Epithelial cell of esophagus (primary cell): ENCODE results near the gene FGD4.

Experiments used
- DNase-seq: peaks from one replicate; pipeline ENCODE4 v3.0.0; 2010; ENCODE audit warnings: low read depth
- H3K4me3 ChIP-seq: 2 replicates; pipeline ENCODE4 v1.5.1; 2011; ENCODE audit warnings: mild to moderate bottlenecking, low read length, control low read depth
- CTCF ChIP-seq: IDR thresholded peaks from 2 replicates; pipeline ENCODE4 v1.5.1; 2011; ENCODE audit warnings: low read depth, mild to moderate bottlenecking, low read length, control low read depth, inconsistent platforms; ENCODE audit not compliant: insufficient read depth; ENCODE audit errors: missing control alignments

FGD4 gene

GRCh38 chr12:32366714-32367113, 32.6 kb upstream of the FGD4 start:
- H3K4me3 ChIP-seq = no peak overlapping the region
- no peak for DNase-seq
- no peak for TF ChIP-seq CTCF

GRCh38 chr12:32367381-32367780, 32.0 kb upstream of the FGD4 start:
- TF ChIP-seq CTCF = no peak
- H3K4me3 ChIP-seq = no peak overlapping the region
- peak; percentile 13 for DNase-seq

- DNase-seq = no peak
- no peak overlapping the region for H3K4me3 ChIP-seq
- no peak for TF ChIP-seq CTCF
Observed at GRCh38 chr12:32369202-32369601, 30.2 kb upstream of the FGD4 start.

GRCh38 chr12:32377344-32378055, 21.9 kb upstream of the FGD4 start:
- no peak for DNase-seq
- TF ChIP-seq CTCF = no peak
- no peak overlapping the region for H3K4me3 ChIP-seq

- DNase-seq = no peak
- H3K4me3 ChIP-seq = no peak overlapping the region
- TF ChIP-seq CTCF = no peak
Observed at GRCh38 chr12:32379213-32379612, 20.1 kb upstream of the FGD4 start.

GRCh38 chr12:32379667-32380066, 19.7 kb upstream of the FGD4 start:
- no peak for TF ChIP-seq CTCF

GRCh38 chr12:32382226-32382625, 17.1 kb upstream of the FGD4 start:
- DNase-seq = no peak
- H3K4me3 ChIP-seq = no peak overlapping the region
- TF ChIP-seq CTCF = no peak

More at GRCh38 chr12:32379667-32380066, 19.7 kb upstream of the FGD4 start:
- H3K4me3 ChIP-seq = no peak overlapping the region
- DNase-seq = no peak
